Osteoblast (primary cell): ENCODE measurements around the gene EIPR1. TPM values are rescaled to one million over a fixed set of nuclear protein-coding genes. Genes with fewer than 3 reads are reported as not detected.

Source experiments
- DNase-seq: peaks from one replicate; pipeline ENCODE4 v3.0.0; 2011; ENCODE audit warnings: low spot score, mixed read lengths; ENCODE audit not compliant: insufficient read length; ENCODE audit errors: missing footprints
- H2AFZ ChIP-seq: 2 replicates; pipeline ENCODE4 v1.6.0; 2011; ENCODE audit warnings: mild to moderate bottlenecking, low read length
- H3K27ac ChIP-seq: 2 replicates; pipeline ENCODE4 v1.5.1; 2011; ENCODE audit warnings: mild to moderate bottlenecking, low read depth, low read length, moderate library complexity
- H3K27me3 ChIP-seq: 2 replicates; pipeline ENCODE4 v1.6.0; 2012; ENCODE audit warnings: mild to moderate bottlenecking, control low read depth, inconsistent platforms, low read length, moderate library complexity; ENCODE audit not compliant: insufficient read depth
- H3K36me3 ChIP-seq: 2 replicates; pipeline ENCODE4 v1.5.1; 2011; ENCODE audit warnings: mild to moderate bottlenecking, low read length, control low read depth, moderate library complexity; ENCODE audit not compliant: insufficient read depth
- H3K4me1 ChIP-seq: 2 replicates; pipeline ENCODE4 v1.5.1; 2011; ENCODE audit warnings: mild to moderate bottlenecking, low read length, control low read depth, moderate library complexity; ENCODE audit not compliant: insufficient read depth
- H3K4me2 ChIP-seq: 2 replicates; pipeline ENCODE4 v1.6.0; 2011; ENCODE audit warnings: mild to moderate bottlenecking, low read length; ENCODE audit not compliant: insufficient read depth
- H3K4me3 ChIP-seq: fragments of 200-600 bp; sonication (generic); 3 replicates; pipeline ENCODE4 v1.5.1; 2012; ENCODE audit warnings: mild to moderate bottlenecking, low read length, inconsistent platforms; ENCODE audit not compliant: insufficient read depth
- H3K79me2 ChIP-seq: 2 replicates; pipeline ENCODE4 v1.6.0; 2012; ENCODE audit warnings: mild to moderate bottlenecking, low read length, control low read depth, inconsistent platforms; ENCODE audit not compliant: insufficient read depth
- H3K9me3 ChIP-seq: 2 replicates; pipeline ENCODE4 v1.5.1; 2011; ENCODE audit warnings: low read depth, low read length, control low read depth
- H4K20me1 ChIP-seq: 2 replicates; pipeline ENCODE4 v1.6.0; 2012; ENCODE audit warnings: mild to moderate bottlenecking, low read length, control low read depth; ENCODE audit not compliant: insufficient read depth
- CTCF ChIP-seq: IDR thresholded peaks from 2 replicates; pipeline ENCODE4 v1.5.1; 2011; ENCODE audit warnings: mild to moderate bottlenecking, low read depth, low read length, moderate library complexity; ENCODE audit errors: extremely low read depth
- total RNA-seq: library from RNA; depleted of rRNA; stranded (reverse); fragments of >200 nt; gene quantifications from 2 replicates; pipeline ENCODE4 v1.2.3, GENCODE V29; 2012

EIPR1 gene
- total RNA-seq, 1 donor: 17.7 TPM

GRCh38 chr2:3257166-3257565, 120.5 kb downstream of the EIPR1 start:
- no peaks in the 10 kb centered on the region for H3K4me1 ChIP-seq
- H3K79me2 ChIP-seq: no peaks in the 10 kb centered on the region
- H2AFZ ChIP-seq: no peak overlapping the region
- no peak overlapping the region for H3K4me2 ChIP-seq
- no peaks in the 10 kb centered on the region for H3K27me3 ChIP-seq
- TF ChIP-seq CTCF: no peak
- H3K36me3 ChIP-seq: peaks cover 5% of the 10 kb centered on the region
- H3K9me3 ChIP-seq: no peaks in the 10 kb centered on the region
- no peak overlapping the region for H3K27ac ChIP-seq
- no peak overlapping the region for H3K4me3 ChIP-seq
- no peak for DNase-seq
- peaks cover 8% of the 10 kb centered on the region for H4K20me1 ChIP-seq

- TF ChIP-seq CTCF: no peak
- H2AFZ ChIP-seq: no peak overlapping the region
- H3K4me1 ChIP-seq: no peaks in the 10 kb centered on the region
- H3K4me3 ChIP-seq: no peak overlapping the region
- peaks cover 8% of the 10 kb centered on the region for H4K20me1 ChIP-seq
- no peak for DNase-seq
- no peaks in the 10 kb centered on the region for H3K9me3 ChIP-seq
- no peaks in the 10 kb centered on the region for H3K27me3 ChIP-seq
- peaks cover 5% of the 10 kb centered on the region for H3K36me3 ChIP-seq
- no peak overlapping the region for H3K27ac ChIP-seq
- no peaks in the 10 kb centered on the region for H3K79me2 ChIP-seq
- H3K4me2 ChIP-seq: no peak overlapping the region
These were observed 121.0 kb downstream of the EIPR1 start for GRCh38 chr2:3256605-3257004.

- H3K79me2 ChIP-seq: no peaks in the 10 kb centered on the region
- H3K9me3 ChIP-seq: no peaks in the 10 kb centered on the region
- no peak overlapping the region for H3K4me2 ChIP-seq
- H3K4me3 ChIP-seq: no peak overlapping the region
- peaks cover 4% of the 10 kb centered on the region for H4K20me1 ChIP-seq
- DNase-seq: no peak
- TF ChIP-seq CTCF: no peak
- H2AFZ ChIP-seq: no peak overlapping the region
- no peaks in the 10 kb centered on the region for H3K27me3 ChIP-seq
- no peak overlapping the region for H3K27ac ChIP-seq
- peaks cover 5% of the 10 kb centered on the region for H3K36me3 ChIP-seq
- H3K4me1 ChIP-seq: no peaks in the 10 kb centered on the region
These were observed 121.5 kb downstream of the EIPR1 start for GRCh38 chr2:3256157-3256556.

GRCh38 chr2:3254442-3254941, 123.1 kb downstream of the EIPR1 start:
- no peak for TF ChIP-seq CTCF
- no peak for DNase-seq
- no peaks in the 10 kb centered on the region for H3K79me2 ChIP-seq
- no peaks in the 10 kb centered on the region for H4K20me1 ChIP-seq
- H2AFZ ChIP-seq: no peak overlapping the region
- H3K27ac ChIP-seq: no peak overlapping the region
- H3K4me1 ChIP-seq: no peaks in the 10 kb centered on the region
- no peaks in the 10 kb centered on the region for H3K9me3 ChIP-seq
- H3K36me3 ChIP-seq: peaks cover 5% of the 10 kb centered on the region
- no peaks in the 10 kb centered on the region for H3K27me3 ChIP-seq
- no peak overlapping the region for H3K4me3 ChIP-seq
- H3K4me2 ChIP-seq: no peak overlapping the region
